ENCODE measurements around the gene SGMS1. TPM values are rescaled to one million over a fixed set of nuclear protein-coding genes. Genes with fewer than 3 reads are reported as not detected.
A peak's percentile ranks its signal among the peaks of the same experiment; 100 is the strongest.
"Not testable (repeated sequence)": the region's sequence is repeated elsewhere in the genome, so short reads cannot be mapped to it uniquely, and the experiment has no call there.

The SGMS1 gene
- 9.2 and 19.7 TPM in 2 replicates for total RNA-seq (2014; rRNA removed; shearing (Covaris generic); ENCODE audit: low replicate concordance)

- no peaks in the 10 kb centered on the region for H3K36me3 ChIP-seq
- no peaks in the 10 kb centered on the region for H3K27me3 ChIP-seq
- H3K9me3 ChIP-seq = no peaks in the 10 kb centered on the region; the same call in 1 of the 2 replicates
- peak; percentile 87 for DNase-seq
- H3K4me3 ChIP-seq = peak within 1 kb of the TSS; percentile 87
Observed at GRCh38 chr10:50623663-50624412, at the start of gene SGMS1. SGMS1 (minus strand) TSS chr10:50623956; CDS start chr10:50344114, 279,842 bp downstream.

GRCh38 chr10:50672152-50672551, 48.4 kb upstream of the SGMS1 start:
- not testable (repeated sequence) for DNase-seq, H3K4me3 ChIP-seq

GRCh38 chr10:50671645-50672044, 47.9 kb upstream of the SGMS1 start:
- not testable (repeated sequence) for H3K9me3 ChIP-seq, H3K4me3 ChIP-seq, H3K27me3 ChIP-seq, DNase-seq, H3K36me3 ChIP-seq

More at GRCh38 chr10:50672152-50672551, 48.4 kb upstream of the SGMS1 start:
- H3K36me3 ChIP-seq, H3K9me3 ChIP-seq, H3K27me3 ChIP-seq: not testable (repeated sequence)

- not testable (repeated sequence) for DNase-seq
Observed at GRCh38 chr10:50669957-50670356, 46.2 kb upstream of the SGMS1 start.

GRCh38 chr10:50667353-50667752, 43.6 kb upstream of the SGMS1 start:
- not testable (repeated sequence) for DNase-seq, H3K4me3 ChIP-seq, H3K27me3 ChIP-seq, H3K36me3 ChIP-seq, H3K9me3 ChIP-seq

More at GRCh38 chr10:50669957-50670356, 46.2 kb upstream of the SGMS1 start:
- not testable (repeated sequence) for H3K27me3 ChIP-seq, H3K9me3 ChIP-seq, H3K36me3 ChIP-seq, H3K4me3 ChIP-seq

- not testable (repeated sequence) for H3K27me3 ChIP-seq, H3K4me3 ChIP-seq, DNase-seq, H3K36me3 ChIP-seq, H3K9me3 ChIP-seq
Observed at GRCh38 chr10:50662420-50662819, 38.7 kb upstream of the SGMS1 start.

GRCh38 chr10:50661563-50661962, 37.8 kb upstream of the SGMS1 start:
- not testable (repeated sequence) for DNase-seq, H3K9me3 ChIP-seq, H3K4me3 ChIP-seq, H3K36me3 ChIP-seq, H3K27me3 ChIP-seq

GRCh38 chr10:50659865-50660730, 36.3 kb upstream of the SGMS1 start:
- H3K9me3 ChIP-seq, H3K27me3 ChIP-seq, H3K36me3 ChIP-seq: not testable (repeated sequence)
- DNase-seq = peak; percentile 63
- H3K4me3 ChIP-seq = peak overlapping the region; percentile 57

- H3K27me3 ChIP-seq, H3K36me3 ChIP-seq, H3K9me3 ChIP-seq, DNase-seq: not testable (repeated sequence)
- peak overlapping the region; percentile 57 for H3K4me3 ChIP-seq
Observed at GRCh38 chr10:50659016-50659864, 35.5 kb upstream of the SGMS1 start.

GRCh38 chr10:50658165-50658564, 34.4 kb upstream of the SGMS1 start:
- no peaks in the 10 kb centered on the region for H3K27me3 ChIP-seq
- no peaks in the 10 kb centered on the region for H3K36me3 ChIP-seq
- H3K9me3 ChIP-seq = no peaks in the 10 kb centered on the region
- no peak overlapping the region for H3K4me3 ChIP-seq
- no peak for DNase-seq

- no peak overlapping the region for H3K4me3 ChIP-seq
- DNase-seq = no peak
- H3K9me3 ChIP-seq = no peaks in the 10 kb centered on the region
- no peaks in the 10 kb centered on the region for H3K27me3 ChIP-seq
- H3K36me3 ChIP-seq = no peaks in the 10 kb centered on the region
Observed at GRCh38 chr10:50653758-50654157, 30.0 kb upstream of the SGMS1 start.

GRCh38 chr10:50653142-50653541, 29.4 kb upstream of the SGMS1 start:
- no peak for DNase-seq
- no peaks in the 10 kb centered on the region for H3K27me3 ChIP-seq
- H3K4me3 ChIP-seq = no peak overlapping the region
- H3K9me3 ChIP-seq = no peaks in the 10 kb centered on the region
- no peaks in the 10 kb centered on the region for H3K36me3 ChIP-seq

- no peaks in the 10 kb centered on the region for H3K27me3 ChIP-seq
- no peaks in the 10 kb centered on the region for H3K9me3 ChIP-seq
- DNase-seq = no peak
- no peaks in the 10 kb centered on the region for H3K36me3 ChIP-seq
- no peak overlapping the region for H3K4me3 ChIP-seq
Observed at GRCh38 chr10:50651808-50652207, 28.1 kb upstream of the SGMS1 start.

- Histone ChIP-seq H3K36me3 (no peaks in the 10 kb centered on the region), H3K27me3 (no peaks in the 10 kb centered on the region), H3K9me3 (no peaks in the 10 kb centered on the region), H3K4me3 (no peak overlapping the region)
- no peak for DNase-seq
Observed at GRCh38 chr10:50650481-50650880, 26.7 kb upstream of the SGMS1 start.

- Histone ChIP-seq H3K4me3 (no peak overlapping the region), H3K9me3 (no peaks in the 10 kb centered on the region)
Observed at GRCh38 chr10:50648935-50649227, 25.1 kb upstream of the SGMS1 start.

GRCh38 chr10:50648089-50648934, 24.6 kb upstream of the SGMS1 start:
- Histone ChIP-seq H3K36me3 (no peaks in the 10 kb centered on the region), H3K27me3 (no peaks in the 10 kb centered on the region), H3K9me3 (no peaks in the 10 kb centered on the region), H3K4me3 (no peak overlapping the region)
- DNase-seq = no peak

More at GRCh38 chr10:50648935-50649227, 25.1 kb upstream of the SGMS1 start:
- Histone ChIP-seq H3K36me3 (no peaks in the 10 kb centered on the region), H3K27me3 (no peaks in the 10 kb centered on the region)
- DNase-seq = no peak
